K562 (cell line): ENCODE measurements around the gene MARCHF9. TPM values are rescaled to one million over a fixed set of nuclear protein-coding genes. Genes with fewer than 3 reads are reported as not detected.
A peak's percentile ranks its signal among the peaks of the same experiment; 100 is the strongest.

Source experiments
- CEBPZ ChIP-seq: fragments of 150-350 bp; IDR thresholded peaks from 2 replicates; pipeline ENCODE4 v1.6.1; 2014; ENCODE audit warnings: low read depth, mild to moderate bottlenecking, low read length, borderline replicate concordance
- DNMT1 ChIP-seq: fragments of 450-650 bp; IDR thresholded peaks from 2 replicates; pipeline ENCODE4 v1.6.1; 2016; ENCODE audit warnings: antibody characterized with exemption, mild to moderate bottlenecking
- E2F1 ChIP-seq: sonication (generic); formaldehyde crosslinking; IDR thresholded peaks from 2 replicates; pipeline ENCODE4 v1.8.1; 2023; ENCODE audit warnings: mild to moderate bottlenecking, missing genetic modification reagents, moderate library complexity
- GTF2F1 ChIP-seq: IDR thresholded peaks from 2 replicates; pipeline ENCODE4 v1.6.1; 2011; ENCODE audit warnings: low read depth, low read length, improper control_type of control experiment
- HDAC1 ChIP-seq, 2 experiments: fragments of 450-650 bp; IDR thresholded peaks; 2 replicates each; pipeline ENCODE4 v1.6.1; 2016 to 2017; ENCODE audit warnings: inconsistent platforms in 1 of 2, mild to moderate bottlenecking in 1 of 2, moderate library complexity in 1 of 2
- HOXB6 ChIP-seq: fragments of 250-450 bp; sonication (Bioruptor Pico); IDR thresholded peaks from 2 replicates; pipeline ENCODE4 v1.5.1; 2022; ENCODE audit warnings: mild to moderate bottlenecking, borderline replicate concordance
- MYC ChIP-seq, 2 experiments: fragments of 250-450 bp in 1 of 2; sonication (Bioruptor Pico) in 1 of 2; IDR thresholded peaks; 2 replicates each; pipeline versions ENCODE4 v1.5.1 to v1.6.1; 2012 to 2021; ENCODE audit warnings: low read depth in 2 of 2, borderline replicate concordance in 1 of 2, improper control_type of control experiment in 1 of 2, low read length in 1 of 2, mild to moderate bottlenecking in 1 of 2, moderate library complexity in 1 of 2
- SNIP1 ChIP-seq: fragments of 450-650 bp; IDR thresholded peaks from 2 replicates; pipeline ENCODE4 v1.7.1; 2017; ENCODE audit warnings: low read depth, mild to moderate bottlenecking
- ZNF277 ChIP-seq: fragments of 250-450 bp; sonication (Bioruptor Pico); IDR thresholded peaks from 2 replicates; pipeline ENCODE4 v1.8.0; 2022; ENCODE audit warnings: inconsistent platforms, mild to moderate bottlenecking, moderate library complexity, borderline replicate concordance
- ZNF407 ChIP-seq: fragments of 450-650 bp; IDR thresholded peaks from 2 replicates; pipeline ENCODE4 v1.6.1; 2016; ENCODE audit warnings: low read depth
- polyA plus RNA-seq, 8 experiments: library from polyadenylated mRNA; depleted of rRNA in 4 of 8; stranded (reverse) in 5 of 8; unstranded in 3 of 8; fragments of >200 nt; fragmentation: Nextera tagmentation in 2 of 8; fragmentation: Illumina TruSeq in 1 of 8; extraction: Ambion mirVana in 2 of 8; extraction: Trizol in 1 of 8; gene quantifications; 2 replicates each; pipeline versions ENCODE4 v1.2.1 to v1.2.3, GENCODE V29; 2011 to 2014; ENCODE audit warnings: inconsistent platforms in 1 of 8, missing spikeins in 1 of 8
- total RNA-seq, 7 experiments: library from RNA; depleted of rRNA in 6 of 7; stranded (reverse); fragments of >200 nt in 6 of 7; fragmentation: Illumina TruSeq in 2 of 7; extraction: Trizol in 2 of 7; gene quantifications; 2 replicates each; pipeline versions ENCODE4 v1.2.1 to v1.2.3, GENCODE V29; 2011 to 2021; ENCODE audit warnings: low replicate concordance in 1 of 7

The MARCHF9 gene
- total and polyA plus RNA-seq, 9 of the 15 experiments (the other 6 are each of a cell fraction or from before 2014, with no cell fraction given), result 0.80 to 12.4 (median 6.2) TPM

GRCh38 chr12:57782608-57783465 lies 27.9 kb downstream of the MARCHF9 start, which contains the start of gene TSFM (continued):
- peak; percentile 99 for TF ChIP-seq ZNF407
- peak in 1 of 2 experiments; percentile 99; a peak in 2 of 4 replicates for TF ChIP-seq HDAC1 (IDR thresholded peaks at IDR 0.05)
- peak; percentile 76; the same call in 1 of the 2 replicates for TF ChIP-seq DNMT1
- no peak for TF ChIP-seq E2F1 (CRISPR knock-in tag)
- TF ChIP-seq CEBPZ, result no peak
- TF ChIP-seq GTF2F1, result 0 out of 2 replicates have a peak, but pooled peaks have one; percentile 76
- no peak for TF ChIP-seq HOXB6
- no peak for TF ChIP-seq ZNF277
- peak; percentile 94 for TF ChIP-seq MYC (IDR thresholded peaks at IDR 0.05; ENCODE audit: low read depth, low read length)
- TF ChIP-seq MYC (CRISPR knock-in tag; IDR thresholded peaks at IDR 0.05; ENCODE audit: borderline replicate concordance, low read depth), result peak; percentile 79; the same call in 1 of the 2 replicates
- 0 out of 2 replicates have a peak, but pooled peaks have one; percentile 56 for TF ChIP-seq SNIP1
